Astrocyte (in vitro differentiated cells and primary cell): ENCODE results near the gene PCK1.

Source experiments
- EZH2 ChIP-seq: IDR thresholded peaks from 2 replicates; pipeline ENCODE4 v1.6.1; 2012; ENCODE audit warnings: mild to moderate bottlenecking, low read length, inconsistent platforms; ENCODE audit not compliant: insufficient read depth
- TF ChIP-seq, protein P1 (sequence below): IDR thresholded peaks from 2 replicates; pipeline ENCODE4 v1.5.1; 2011; ENCODE audit warnings: low read depth, mild to moderate bottlenecking, inconsistent platforms, low read length, moderate library complexity; ENCODE audit not compliant: insufficient read depth

DNA sequence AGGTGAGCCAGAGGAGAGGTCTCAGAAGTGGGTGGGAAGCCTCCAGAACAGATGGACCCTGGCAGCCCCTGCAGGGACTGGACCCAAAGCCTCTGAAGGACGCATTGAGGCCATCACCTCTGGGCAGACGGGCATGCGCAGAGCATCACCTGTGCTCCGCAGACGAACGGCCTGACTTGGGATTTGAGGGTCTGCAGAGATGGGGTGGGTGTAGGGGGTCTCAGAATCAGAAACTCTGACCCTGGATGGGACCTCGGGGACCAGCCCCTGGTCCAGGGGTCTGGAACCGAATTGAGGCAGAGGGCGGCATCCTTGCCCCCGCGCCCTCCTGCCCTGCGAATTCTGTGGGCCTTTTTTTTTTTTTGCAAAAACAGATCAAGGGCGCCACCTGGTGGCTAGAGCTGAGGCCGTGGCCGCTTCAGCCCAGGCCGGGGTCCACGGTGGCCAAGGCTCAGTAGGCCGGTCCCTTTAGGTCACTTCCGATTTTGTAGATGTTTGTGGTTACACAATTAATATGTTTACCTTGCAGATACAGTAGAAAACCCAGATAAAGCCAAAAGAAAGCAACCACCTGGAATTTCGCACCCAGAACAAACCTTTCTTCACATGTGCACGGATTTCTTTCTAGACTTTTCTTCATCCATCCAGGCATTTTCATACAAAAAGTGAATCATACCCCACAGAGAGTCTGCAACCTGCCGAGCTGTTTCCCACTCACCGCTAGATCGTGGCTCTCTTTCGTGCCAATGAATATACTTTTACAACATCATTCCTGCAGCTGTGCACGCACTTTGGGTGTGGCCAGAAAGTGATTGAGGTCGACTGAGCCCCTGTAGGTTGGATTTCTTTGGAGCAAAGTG lies 33.4 kb downstream of the PCK1 start:
- TF ChIP-seq, protein P1, sequence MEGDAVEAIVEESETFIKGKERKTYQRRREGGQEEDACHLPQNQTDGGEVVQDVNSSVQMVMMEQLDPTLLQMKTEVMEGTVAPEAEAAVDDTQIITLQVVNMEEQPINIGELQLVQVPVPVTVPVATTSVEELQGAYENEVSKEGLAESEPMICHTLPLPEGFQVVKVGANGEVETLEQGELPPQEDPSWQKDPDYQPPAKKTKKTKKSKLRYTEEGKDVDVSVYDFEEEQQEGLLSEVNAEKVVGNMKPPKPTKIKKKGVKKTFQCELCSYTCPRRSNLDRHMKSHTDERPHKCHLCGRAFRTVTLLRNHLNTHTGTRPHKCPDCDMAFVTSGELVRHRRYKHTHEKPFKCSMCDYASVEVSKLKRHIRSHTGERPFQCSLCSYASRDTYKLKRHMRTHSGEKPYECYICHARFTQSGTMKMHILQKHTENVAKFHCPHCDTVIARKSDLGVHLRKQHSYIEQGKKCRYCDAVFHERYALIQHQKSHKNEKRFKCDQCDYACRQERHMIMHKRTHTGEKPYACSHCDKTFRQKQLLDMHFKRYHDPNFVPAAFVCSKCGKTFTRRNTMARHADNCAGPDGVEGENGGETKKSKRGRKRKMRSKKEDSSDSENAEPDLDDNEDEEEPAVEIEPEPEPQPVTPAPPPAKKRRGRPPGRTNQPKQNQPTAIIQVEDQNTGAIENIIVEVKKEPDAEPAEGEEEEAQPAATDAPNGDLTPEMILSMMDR: peak; percentile 64
- no peak for TF ChIP-seq EZH2
